GM12864 (cell line): ENCODE measurements around the gene NAV3.
A peak's percentile ranks its signal among the peaks of the same experiment; 100 is the strongest.
"Not testable (repeated sequence)": the region's sequence is repeated elsewhere in the genome, so short reads cannot be mapped to it uniquely, and the experiment has no call there.

Experiments used
- DNase-seq: peaks from one replicate; pipeline ENCODE4 v3.0.0-alpha.2; 2011; ENCODE audit warnings: low read depth
- H3K4me3 ChIP-seq: 2 replicates; pipeline ENCODE4 v1.5.1; 2011; ENCODE audit warnings: mild to moderate bottlenecking, low read depth, low read length, control low read depth
- CTCF ChIP-seq: IDR thresholded peaks from 2 replicates; pipeline ENCODE4 v1.5.1; 2011; ENCODE audit warnings: low read depth, mild to moderate bottlenecking, moderate library complexity, low read length, control low read depth, inconsistent platforms; ENCODE audit errors: missing control alignments

Gene NAV3

GRCh38 chr12:78095623-78096022 is 264.9 kb downstream of the NAV3 start:
- H3K4me3 ChIP-seq, result no peak overlapping the region
- no peak for TF ChIP-seq CTCF

GRCh38 chr12:78096909-78097597 is 266.4 kb downstream of the NAV3 start:
- TF ChIP-seq CTCF, result no peak
- DNase-seq, result no peak
- H3K4me3 ChIP-seq, result no peak overlapping the region

More at GRCh38 chr12:78095623-78096022, 264.9 kb downstream of the NAV3 start:
- no peak for DNase-seq

GRCh38 chr12:78099806-78100205 is 269.1 kb downstream of the NAV3 start:
- no peak for DNase-seq
- TF ChIP-seq CTCF, result no peak
- no peak overlapping the region for H3K4me3 ChIP-seq

DNA sequence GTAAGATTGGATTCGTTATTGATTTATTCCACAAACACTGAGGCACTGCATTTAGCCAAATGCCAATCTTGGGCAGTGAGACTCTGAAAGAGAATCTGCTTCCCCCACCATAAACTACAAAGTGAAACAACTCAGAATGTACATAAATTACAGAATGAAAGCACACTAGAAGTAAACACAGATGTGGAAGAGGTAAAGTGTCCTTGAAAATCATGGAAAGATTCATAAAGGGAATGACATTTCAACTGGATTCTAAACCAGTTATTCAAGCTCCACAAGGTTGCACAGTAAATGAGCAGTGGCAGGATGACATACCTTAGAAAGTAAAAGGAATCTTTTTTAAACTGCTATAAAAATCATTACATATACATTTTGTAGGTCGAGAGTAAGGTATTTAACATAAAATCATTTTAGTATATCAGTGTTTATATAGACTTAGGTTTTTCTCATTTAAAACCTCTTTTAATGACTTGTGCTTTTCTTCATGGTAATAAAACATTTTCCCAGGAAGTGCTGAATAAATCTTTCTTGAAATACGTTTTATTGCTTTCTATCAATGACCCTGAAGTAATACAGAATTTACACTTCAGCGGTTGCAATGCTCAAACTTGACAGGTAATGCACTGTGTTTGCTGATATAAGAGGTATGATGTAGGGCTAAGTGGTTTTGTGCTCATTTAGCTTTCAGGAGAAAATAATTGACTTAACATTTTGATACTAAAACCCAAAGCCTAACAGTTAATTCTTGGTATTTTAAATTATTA is 270.6 kb downstream of the NAV3 start:
- no peak for TF ChIP-seq CTCF
- no peak overlapping the region for H3K4me3 ChIP-seq
- no peak for DNase-seq

GRCh38 chr12:78101946-78102635 is 271.4 kb downstream of the NAV3 start:
- no peak for DNase-seq
- no peak overlapping the region for H3K4me3 ChIP-seq
- TF ChIP-seq CTCF, result peak; percentile 11

DNA sequence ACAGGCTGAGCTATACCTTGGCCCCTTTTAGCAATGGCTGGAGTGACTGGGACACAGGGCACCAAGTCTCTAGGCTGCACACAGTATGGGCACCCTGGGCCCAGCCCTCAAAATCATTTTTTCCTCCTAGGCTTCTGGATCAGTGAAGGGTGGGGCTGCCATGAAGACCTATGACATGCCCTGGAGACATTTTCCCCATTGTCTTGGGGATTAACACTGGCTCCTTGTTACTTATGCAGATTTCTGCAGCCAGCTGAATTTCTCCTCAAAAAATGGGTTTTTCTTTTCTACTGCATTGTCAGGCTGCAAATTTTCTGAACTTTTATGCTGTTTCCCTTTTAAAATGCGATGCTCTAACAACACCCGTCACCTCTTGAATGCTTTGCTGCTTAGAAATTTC is 272.1 kb downstream of the NAV3 start:
- H3K4me3 ChIP-seq, DNase-seq: not testable (repeated sequence)

DNA sequence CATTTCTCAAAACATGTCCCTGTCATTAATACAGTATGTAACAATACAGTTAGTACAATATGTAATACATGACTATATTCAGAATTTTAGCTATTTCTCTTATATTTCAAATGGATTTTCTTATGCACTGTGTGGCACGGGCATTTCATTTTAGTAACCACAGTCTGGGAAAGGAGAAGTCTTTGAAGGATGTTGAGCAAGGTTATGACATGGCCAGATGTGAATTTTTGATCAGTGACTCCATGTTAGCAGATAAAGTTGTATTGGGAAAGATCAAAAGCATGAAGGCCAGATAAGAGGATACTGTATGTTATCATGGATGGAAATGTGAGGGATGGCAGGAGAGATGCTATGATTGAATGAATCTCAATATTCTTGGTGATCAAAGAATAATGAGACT is 285.2 kb downstream of the NAV3 start:
- TF ChIP-seq CTCF, result no peak
- DNase-seq, result no peak
- H3K4me3 ChIP-seq, result no peak overlapping the region
